Measurements from ENCODE around the gene TREML2. TPM values are rescaled to one million over a fixed set of nuclear protein-coding genes. Genes with fewer than 3 reads are reported as not detected.

Gene TREML2
- total RNA-seq, 1 donor from 2014 or later, result not detected

GRCh38 chr6:41179163-41179562, 21.8 kb downstream of the TREML2 start:
- no peak for DNase-seq (ENCODE audit: low read depth, low spot score)

GRCh38 chr6:41177695-41178094, 23.3 kb downstream of the TREML2 start:
- no peak for DNase-seq (ENCODE audit: low read depth, low spot score)

GRCh38 chr6:41177287-41177686, 23.7 kb downstream of the TREML2 start:
- DNase-seq (ENCODE audit: low read depth, low spot score), result no peak

GRCh38 chr6:41176189-41176588, 24.8 kb downstream of the TREML2 start:
- no peak for DNase-seq (ENCODE audit: low read depth, low spot score)

- no peak for DNase-seq (ENCODE audit: low read depth, low spot score)
Measured at GRCh38 chr6:41175084-41175483, 25.9 kb downstream of the TREML2 start.

- no peak for DNase-seq (ENCODE audit: low read depth, low spot score)
Measured at GRCh38 chr6:41174610-41175009, 26.3 kb downstream of the TREML2 start.

- DNase-seq (ENCODE audit: low read depth, low spot score), result no peak
Measured at GRCh38 chr6:41171908-41172307, 29.0 kb downstream of the TREML2 start.

- no peak for DNase-seq (ENCODE audit: low read depth, low spot score)
Measured at GRCh38 chr6:41170547-41171160, 30.3 kb downstream of the TREML2 start.

GRCh38 chr6:41167173-41167963, 33.6 kb downstream of the TREML2 start:
- no peak for DNase-seq (ENCODE audit: low read depth, low spot score)

- no peak for DNase-seq (ENCODE audit: low read depth, low spot score)
Measured at GRCh38 chr6:41164551-41165120, 36.3 kb downstream of the TREML2 start.

- DNase-seq (ENCODE audit: low read depth, low spot score), result no peak
Measured at GRCh38 chr6:41163419-41163717, 37.6 kb downstream of the TREML2 start.

- DNase-seq (ENCODE audit: low read depth, low spot score), result no peak
Measured at GRCh38 chr6:41162687-41163418, 38.1 kb downstream of the TREML2 start, which contains the start of gene TREM2. TREM2 (minus strand) TSS chr6:41163116; CDS start chr6:41163082, 34 bp downstream.

GRCh38 chr6:41161851-41162552, 38.9 kb downstream of the TREML2 start:
- DNase-seq (ENCODE audit: low read depth, low spot score), result no peak

GRCh38 chr6:41161380-41161779, 39.6 kb downstream of the TREML2 start:
- DNase-seq (ENCODE audit: low read depth, low spot score), result no peak

- DNase-seq (ENCODE audit: low read depth, low spot score), result no peak
Measured at GRCh38 chr6:41160933-41161332, 40.0 kb downstream of the TREML2 start.

- no peak for DNase-seq (ENCODE audit: low read depth, low spot score)
Measured at GRCh38 chr6:41159415-41160082, 41.4 kb downstream of the TREML2 start.

- DNase-seq (ENCODE audit: low read depth, low spot score), result no peak
Measured at GRCh38 chr6:41157323-41157722, 43.6 kb downstream of the TREML2 start.

- no peak for DNase-seq (ENCODE audit: low read depth, low spot score)
Measured at GRCh38 chr6:41156771-41157170, 44.2 kb downstream of the TREML2 start.

- no peak for DNase-seq (ENCODE audit: low read depth, low spot score)
Measured at GRCh38 chr6:41156001-41156400, 44.9 kb downstream of the TREML2 start.

- no peak for DNase-seq (ENCODE audit: low read depth, low spot score)
Measured at GRCh38 chr6:41155132-41155805, 45.7 kb downstream of the TREML2 start.

All from pulmonary artery endothelial cell (primary cell).